Fibroblast of skin of back (primary cell): ENCODE data around the gene ARL14EP.

Experiments
- DNase-seq: peaks from one replicate; pipeline ENCODE4 v3.0.0-alpha.2; 2013

ARL14EP gene

GRCh38 chr11:30328681-30329080 lies 5.8 kb downstream of the ARL14EP start:
- DNase-seq, result peak; percentile 55

DNA sequence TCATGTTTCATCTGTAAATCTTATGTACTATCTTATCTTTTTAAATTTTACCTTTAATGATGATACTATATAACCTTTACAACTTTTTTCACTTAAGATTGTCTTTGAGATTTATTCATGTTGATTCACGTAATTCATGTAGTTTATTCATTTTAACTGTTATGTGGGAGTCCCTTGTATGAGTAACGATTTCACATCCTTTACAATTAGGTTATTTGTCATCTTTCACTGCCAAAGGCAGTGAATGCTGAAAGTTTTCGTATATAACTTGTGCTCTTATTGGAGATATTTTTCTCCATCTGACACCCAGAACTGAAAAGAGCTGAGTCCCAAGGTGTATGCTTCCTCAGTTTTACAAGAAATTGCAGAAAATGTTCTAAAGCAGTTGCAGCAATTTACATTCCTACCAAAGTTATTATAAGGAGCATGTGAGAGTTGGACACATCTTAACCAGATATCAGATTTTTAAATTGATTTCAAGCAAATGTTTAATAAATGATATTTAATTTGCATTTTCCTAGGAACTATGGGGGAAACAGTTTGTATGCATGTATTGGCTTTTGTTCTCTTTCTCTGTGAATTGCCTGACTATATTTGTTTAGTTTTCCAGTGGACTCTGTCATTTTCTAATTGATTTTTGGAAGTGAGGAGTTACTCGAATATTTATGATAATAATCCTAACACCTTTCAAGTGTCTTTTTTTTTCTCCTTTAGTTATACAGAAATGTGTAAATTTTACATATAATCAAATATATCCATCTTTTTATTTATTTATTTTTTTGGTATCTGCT lies 6.4 kb downstream of the ARL14EP start:
- DNase-seq, result no peak

DNA sequence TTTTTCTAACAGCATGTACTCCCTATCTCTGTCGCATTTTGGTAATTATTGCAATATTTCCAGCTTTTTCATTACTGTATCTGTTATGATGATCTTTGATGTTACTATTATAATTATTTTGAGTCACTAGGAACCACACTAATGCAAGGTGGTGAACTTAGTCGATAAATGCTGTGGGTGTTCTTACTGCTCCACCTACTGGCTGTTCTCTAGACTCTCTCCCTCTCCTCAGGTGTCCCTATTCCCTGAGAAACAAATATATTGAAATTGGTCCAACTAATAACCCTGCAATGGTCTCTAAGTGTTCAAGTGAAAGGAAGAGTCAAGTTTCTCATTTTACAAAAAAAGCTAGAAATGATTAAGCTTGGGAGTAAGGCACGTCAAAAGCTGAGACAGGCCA lies 10.5 kb downstream of the ARL14EP start:
- DNase-seq, result no peak

DNA sequence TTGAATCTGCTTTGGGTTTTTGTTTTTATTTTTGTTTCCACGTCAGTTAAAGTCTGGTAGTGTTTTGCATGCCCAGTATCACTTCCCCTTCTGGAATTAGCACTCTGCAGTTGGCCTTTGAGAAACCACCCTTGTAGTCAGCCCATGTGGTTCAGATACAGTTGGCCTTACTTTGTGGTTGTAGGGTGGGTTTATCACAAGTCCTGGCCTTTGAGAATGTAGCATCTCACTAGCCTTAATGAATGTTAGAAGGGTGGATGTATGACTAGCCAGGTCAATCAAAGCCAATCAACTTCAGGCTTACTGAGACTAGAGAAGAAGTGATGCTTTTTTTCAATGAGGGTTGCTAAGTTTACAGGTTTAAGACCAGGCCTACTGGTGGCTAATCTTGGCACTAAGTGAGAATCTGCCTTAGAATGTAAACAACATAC lies 19.8 kb downstream of the ARL14EP start:
- no peak for DNase-seq

- DNase-seq, result no peak
Measured at GRCh38 chr11:30344085-30344484, 21.2 kb downstream of the ARL14EP start.

- no peak for DNase-seq
Measured at GRCh38 chr11:30345644-30346043, 22.7 kb downstream of the ARL14EP start.

- DNase-seq, result peak; percentile 65
Measured at GRCh38 chr11:30346068-30346688, 23.3 kb downstream of the ARL14EP start.

- DNase-seq, result no peak
Measured at GRCh38 chr11:30348035-30348434, 25.1 kb downstream of the ARL14EP start.

GRCh38 chr11:30349885-30350284 lies 27.0 kb downstream of the ARL14EP start:
- no peak for DNase-seq

GRCh38 chr11:30350384-30350783 lies 27.5 kb downstream of the ARL14EP start:
- no peak for DNase-seq

- no peak for DNase-seq
Measured at GRCh38 chr11:30351061-30351460, 28.2 kb downstream of the ARL14EP start.

DNA sequence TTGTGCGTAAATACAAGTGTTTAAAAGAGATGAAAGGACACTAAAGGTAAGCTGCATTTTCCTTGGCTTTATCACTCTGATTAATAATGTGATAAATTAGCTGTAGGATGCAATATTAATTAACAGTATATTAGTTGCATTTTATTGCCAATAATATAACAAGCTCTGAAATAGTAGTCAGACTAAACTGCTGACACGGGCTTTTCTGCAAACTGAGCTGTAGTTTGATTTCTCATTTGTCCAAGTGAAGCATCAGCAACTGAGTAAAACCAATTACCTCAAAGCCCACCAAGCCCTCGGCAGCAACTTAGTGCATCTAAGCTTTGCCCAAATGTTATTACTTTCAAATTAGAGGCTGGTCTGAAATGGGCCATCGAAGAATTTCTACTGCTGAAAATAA lies 33.5 kb downstream of the ARL14EP start:
- no peak for DNase-seq

- no peak for DNase-seq
Measured at GRCh38 chr11:30357872-30358271, 35.0 kb downstream of the ARL14EP start.

GRCh38 chr11:30358536-30358935 lies 35.6 kb downstream of the ARL14EP start:
- no peak for DNase-seq

DNA sequence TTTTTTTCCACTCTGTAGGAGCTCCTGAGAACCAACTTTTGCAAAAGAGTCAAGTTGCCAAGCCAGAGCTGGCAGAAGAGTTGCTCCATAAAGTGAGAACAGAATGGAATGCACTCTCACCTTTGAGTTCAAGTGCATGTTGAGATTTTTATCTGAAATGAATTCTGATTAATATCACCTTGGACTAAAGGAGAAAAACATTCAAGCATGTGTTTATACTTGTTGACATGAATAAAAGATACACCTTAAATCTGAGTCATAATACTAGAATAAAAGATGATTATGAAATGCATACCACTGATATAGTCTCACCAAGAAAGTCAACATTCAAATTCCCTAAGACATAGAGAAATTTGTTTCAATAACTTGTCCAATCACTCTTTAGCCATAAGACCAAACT lies 37.8 kb downstream of the ARL14EP start:
- no peak for DNase-seq

GRCh38 chr11:30364139-30364836 lies 41.4 kb downstream of the ARL14EP start:
- DNase-seq, result no peak

DNA sequence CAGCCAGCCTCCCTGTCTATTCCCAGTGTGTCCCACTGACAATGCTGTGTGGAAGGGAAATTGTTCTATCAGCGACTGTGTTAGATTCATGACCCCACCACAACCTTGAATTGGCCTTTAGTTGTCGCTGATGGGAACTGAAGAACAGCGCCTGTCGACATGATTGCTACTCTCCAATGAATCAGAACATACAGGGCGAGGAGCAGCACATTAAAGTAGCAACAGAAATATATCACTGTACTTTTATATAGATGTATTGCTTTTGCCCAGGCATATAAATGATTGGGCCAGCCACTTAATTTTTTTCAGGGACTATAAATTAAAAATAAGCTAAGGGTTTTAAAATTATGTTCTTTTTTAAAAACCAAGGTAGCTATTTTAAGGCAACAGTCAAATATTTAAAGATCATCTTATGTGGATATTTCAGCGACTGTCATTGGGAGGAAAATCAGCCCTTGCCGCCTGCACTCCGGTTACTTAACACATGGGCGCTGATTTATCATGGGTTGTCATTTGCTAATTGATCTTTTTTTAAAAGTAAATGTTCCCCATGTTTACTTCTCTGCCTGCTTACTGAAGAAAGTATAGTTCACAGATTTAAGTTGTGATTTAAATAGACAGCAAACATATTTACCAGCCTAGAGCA lies 42.1 kb downstream of the ARL14EP start:
- DNase-seq, result no peak

DNA sequence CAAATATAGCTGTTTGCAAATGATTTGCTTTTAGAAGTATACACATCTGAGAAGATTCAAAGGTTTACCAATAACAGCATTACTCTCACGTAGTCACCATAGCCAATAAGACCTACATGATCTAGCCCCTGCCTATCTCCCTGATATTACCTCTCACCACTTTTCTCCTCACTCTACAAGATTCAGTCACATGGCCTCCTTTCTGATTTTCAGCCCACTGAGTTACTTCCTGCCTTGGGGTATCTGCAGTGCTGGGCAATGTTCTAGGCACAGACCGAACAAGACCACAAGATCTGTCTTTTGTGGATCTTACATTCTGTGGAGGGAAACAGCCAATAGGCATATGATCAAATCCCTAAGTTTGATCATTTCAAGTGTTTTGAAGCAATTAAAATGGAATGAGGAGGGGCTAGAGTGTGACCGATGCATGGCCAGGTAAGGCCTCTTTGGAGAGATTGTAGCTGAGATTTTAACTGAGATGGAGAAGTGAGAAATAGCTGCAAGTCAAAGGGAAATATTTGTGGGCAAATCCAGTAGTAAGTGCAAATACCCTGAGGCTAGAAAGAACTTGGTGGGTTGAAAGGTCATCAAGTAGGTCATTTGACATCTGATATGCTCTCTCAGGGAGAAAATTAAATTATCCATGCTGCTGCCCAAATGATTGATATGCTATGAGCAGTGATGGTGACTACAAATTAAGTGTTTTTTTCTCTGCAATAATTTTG lies 43.1 kb downstream of the ARL14EP start:
- no peak for DNase-seq

DNA sequence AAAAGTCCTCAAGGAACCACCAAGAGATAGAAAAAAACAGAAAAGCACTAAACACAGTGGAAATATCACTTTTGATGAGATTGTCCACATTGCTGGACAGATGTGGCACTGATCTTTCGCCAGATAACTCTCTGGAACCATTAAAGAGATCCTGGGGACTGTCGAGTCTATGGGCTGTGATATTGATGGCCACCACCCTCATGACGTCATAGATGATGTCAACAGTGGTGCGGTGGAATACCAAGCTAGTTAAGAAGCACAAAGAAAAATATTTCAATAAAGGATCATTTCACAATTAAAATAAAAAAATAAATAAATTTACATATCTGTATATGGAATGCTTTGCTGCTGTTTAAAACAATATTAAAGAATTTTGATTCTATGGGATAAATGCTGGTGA lies 45.5 kb downstream of the ARL14EP start:
- DNase-seq, result no peak

DNA sequence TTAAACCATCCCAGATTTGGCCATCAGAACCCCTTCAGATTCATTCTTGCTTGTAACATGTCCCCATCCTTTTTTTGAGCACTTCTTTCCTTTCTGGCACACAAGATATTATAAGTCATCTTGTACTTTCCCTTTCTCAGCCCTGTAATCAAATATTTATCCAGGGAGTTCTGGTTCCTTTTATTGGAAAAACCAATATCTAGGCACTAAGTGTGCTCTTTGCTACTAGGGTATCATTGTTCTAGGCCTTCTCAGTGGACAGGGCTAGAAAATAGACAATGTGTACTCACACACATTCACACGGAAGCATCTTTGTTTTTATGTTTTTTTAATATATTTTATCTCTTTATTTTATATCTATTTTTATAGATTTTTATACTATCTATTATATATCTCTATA lies 47.3 kb downstream of the ARL14EP start:
- DNase-seq, result no peak

DNA sequence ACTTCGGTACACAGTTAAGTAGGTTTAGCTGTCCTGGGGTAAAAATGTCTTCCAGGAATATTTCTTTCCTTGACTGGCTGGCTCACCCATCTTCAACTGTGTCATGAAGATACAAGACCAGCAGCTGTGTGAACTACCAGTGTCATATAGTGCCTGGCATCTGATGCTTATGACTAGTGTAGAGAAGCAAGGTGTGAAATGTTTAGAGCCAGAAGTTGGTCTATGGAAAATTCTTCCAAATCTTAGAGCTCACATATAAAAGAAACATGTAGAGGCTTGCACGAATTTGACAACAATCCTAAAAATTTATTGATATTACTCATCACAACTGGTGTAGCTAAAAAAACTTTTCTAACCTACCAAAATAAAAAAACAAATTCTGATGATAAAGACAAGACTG lies 54.4 kb downstream of the ARL14EP start:
- DNase-seq, result no peak

DNA sequence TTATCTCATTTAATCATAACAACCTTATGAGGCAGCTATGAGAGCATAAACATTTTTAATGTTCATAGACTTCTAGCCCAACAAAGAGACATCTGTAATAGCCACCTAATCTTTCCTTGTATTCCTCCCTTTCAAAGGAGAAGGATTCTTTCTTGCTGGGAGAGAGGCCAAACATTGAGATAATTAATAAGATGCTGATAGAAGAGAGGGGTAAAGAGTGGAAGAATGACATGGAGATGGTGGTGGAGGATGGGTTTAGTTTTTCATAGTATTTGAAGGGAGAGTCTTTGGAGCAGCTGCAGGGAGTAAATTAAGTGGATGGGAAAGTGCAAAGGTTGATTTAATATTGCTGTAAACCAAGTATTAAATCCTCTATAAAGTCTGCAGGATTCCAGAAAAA lies 57.9 kb downstream of the ARL14EP start:
- no peak for DNase-seq

DNA sequence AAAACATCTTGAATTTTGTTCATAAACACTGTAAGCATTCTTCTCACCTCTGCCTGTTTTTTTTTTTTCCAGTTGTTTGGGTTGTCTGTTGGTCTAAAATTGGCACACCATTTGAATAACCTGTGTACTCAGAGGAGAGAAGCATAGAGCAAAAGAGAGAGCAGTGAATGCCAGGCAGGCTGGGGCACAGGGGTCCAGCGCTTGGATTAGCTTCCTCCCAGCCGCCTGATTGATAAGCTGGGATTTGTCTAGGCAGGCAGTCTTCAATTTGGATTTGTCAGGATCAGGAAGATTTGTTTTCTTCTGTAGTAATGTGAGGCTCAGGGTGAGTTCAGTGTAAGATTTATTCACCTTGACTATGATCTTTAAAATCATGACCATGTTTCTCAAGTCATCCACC lies 59.0 kb downstream of the ARL14EP start:
- DNase-seq, result no peak
